T-helper 2 cell treated with Interferon-gamma antibody and Interleukin-4, amounts not matched to agents 5 μg/mL and 100 μg/mL, for 36 hours (primary cell): ENCODE data around the gene CCDC50.

ENCODE experiments used
- DNase-seq: peaks from one replicate; pipeline ENCODE4 v3.0.0; 2021; ENCODE audit warnings: low spot score
- H3K27ac Mint-ChIP-seq: one replicate; pipeline ENCODE4 v1.8.0; 2021; ENCODE audit warnings: mild to moderate bottlenecking, mixed read lengths
- H3K27me3 Mint-ChIP-seq: one replicate; pipeline ENCODE4 v1.8.0; 2021; ENCODE audit warnings: low read depth, mixed read lengths
- H3K36me3 Mint-ChIP-seq: one replicate; pipeline ENCODE4 v1.8.0; 2021; ENCODE audit warnings: low read depth, mixed read lengths
- H3K4me1 Mint-ChIP-seq: one replicate; pipeline ENCODE4 v1.8.0; 2021; ENCODE audit warnings: low read depth, mixed read lengths
- H3K4me3 Mint-ChIP-seq: one replicate; pipeline ENCODE4 v1.8.0; 2022; ENCODE audit warnings: mild to moderate bottlenecking, moderate library complexity, mixed read lengths
- H3K9me3 Mint-ChIP-seq: one replicate; pipeline ENCODE4 v1.8.0; 2021; ENCODE audit warnings: mixed read lengths

The CCDC50 gene

DNA sequence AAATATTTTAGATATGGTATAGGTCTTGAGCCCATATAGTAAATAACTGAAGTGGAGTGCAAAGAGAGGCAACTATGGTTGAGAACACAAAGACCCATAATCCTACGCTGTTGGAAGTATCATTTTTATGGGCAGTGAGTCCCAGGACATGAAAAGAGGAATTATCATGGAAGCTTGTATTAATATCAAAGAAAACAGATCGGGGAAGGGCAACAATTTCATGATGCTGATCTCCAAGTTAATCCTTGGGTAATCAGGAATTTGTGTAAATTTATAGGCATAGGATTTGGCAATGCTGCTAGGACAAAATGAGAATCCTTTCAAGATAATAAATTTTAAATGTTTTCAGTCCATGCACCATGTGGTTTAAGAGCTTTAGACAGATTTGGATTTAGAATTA is 91.6 kb downstream of the CCDC50 start:
- Mint-ChIP-seq H3K4me1 (no peaks in the 10 kb centered on the region), H3K9me3 (no peaks in the 10 kb centered on the region), H3K27me3 (no peaks in the 10 kb centered on the region), H3K4me3 (no peak overlapping the region), H3K36me3 (no peaks in the 10 kb centered on the region), H3K27ac (no peak overlapping the region)
- no peak for DNase-seq

DNA sequence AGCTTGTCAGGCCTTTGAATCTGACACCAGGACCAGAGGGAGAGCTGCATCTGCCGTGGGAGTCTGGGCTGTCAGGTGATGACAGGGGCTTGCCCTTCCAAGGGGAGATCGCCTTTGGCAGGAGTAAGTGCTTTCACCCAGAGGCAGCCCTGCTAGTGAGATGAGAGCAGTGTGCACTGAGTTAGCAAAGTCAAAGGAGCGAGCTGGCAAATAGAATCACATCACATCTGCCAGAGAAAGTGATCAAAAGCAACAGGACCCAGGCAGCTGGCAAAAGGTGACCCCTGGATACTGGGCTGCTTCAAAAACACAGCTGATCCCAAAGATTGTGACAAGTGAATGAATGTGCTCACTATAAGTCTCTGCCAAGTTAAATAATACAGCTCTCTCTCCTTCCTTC is 95.7 kb downstream of the CCDC50 start:
- H3K9me3 Mint-ChIP-seq, result no peaks in the 10 kb centered on the region
- no peaks in the 10 kb centered on the region for H3K27me3 Mint-ChIP-seq
- no peak overlapping the region for H3K4me3 Mint-ChIP-seq
- no peak for DNase-seq
- no peak overlapping the region for H3K27ac Mint-ChIP-seq
- H3K36me3 Mint-ChIP-seq, result no peaks in the 10 kb centered on the region
- H3K4me1 Mint-ChIP-seq, result no peaks in the 10 kb centered on the region

DNA sequence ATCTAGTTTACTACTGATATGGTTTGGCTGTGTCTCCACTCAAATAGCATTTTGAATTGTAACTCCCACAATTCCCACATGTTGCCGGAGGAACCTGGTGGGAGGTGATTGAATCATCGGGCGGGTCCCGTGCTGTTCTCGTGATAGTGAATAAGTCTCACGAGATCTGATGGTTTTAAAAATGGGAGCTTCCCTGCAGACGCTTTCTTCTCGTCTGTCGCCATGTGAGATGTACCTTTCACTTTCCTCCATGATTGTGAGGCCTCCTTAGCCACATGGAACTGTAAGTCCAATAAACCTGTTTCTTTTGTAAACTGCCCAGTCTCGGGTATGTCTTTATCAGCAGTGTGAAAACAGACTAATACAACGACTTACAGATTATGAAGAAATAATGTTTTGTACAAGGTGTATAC is 96.1 kb downstream of the CCDC50 start:
- no peak overlapping the region for H3K4me3 Mint-ChIP-seq
- H3K27ac Mint-ChIP-seq, result no peak overlapping the region
- no peaks in the 10 kb centered on the region for H3K27me3 Mint-ChIP-seq
- DNase-seq, result no peak
- no peaks in the 10 kb centered on the region for H3K4me1 Mint-ChIP-seq
- no peaks in the 10 kb centered on the region for H3K36me3 Mint-ChIP-seq
- no peaks in the 10 kb centered on the region for H3K9me3 Mint-ChIP-seq

- DNase-seq, result no peak
- H3K9me3 Mint-ChIP-seq, result no peaks in the 10 kb centered on the region
- H3K36me3 Mint-ChIP-seq, result no peaks in the 10 kb centered on the region
- H3K4me3 Mint-ChIP-seq, result no peak overlapping the region
- H3K27me3 Mint-ChIP-seq, result no peaks in the 10 kb centered on the region
- no peak overlapping the region for H3K27ac Mint-ChIP-seq
- H3K4me1 Mint-ChIP-seq, result no peaks in the 10 kb centered on the region
These were observed 97.1 kb downstream of the CCDC50 start for GRCh38 chr3:191426311-191426710.

DNA sequence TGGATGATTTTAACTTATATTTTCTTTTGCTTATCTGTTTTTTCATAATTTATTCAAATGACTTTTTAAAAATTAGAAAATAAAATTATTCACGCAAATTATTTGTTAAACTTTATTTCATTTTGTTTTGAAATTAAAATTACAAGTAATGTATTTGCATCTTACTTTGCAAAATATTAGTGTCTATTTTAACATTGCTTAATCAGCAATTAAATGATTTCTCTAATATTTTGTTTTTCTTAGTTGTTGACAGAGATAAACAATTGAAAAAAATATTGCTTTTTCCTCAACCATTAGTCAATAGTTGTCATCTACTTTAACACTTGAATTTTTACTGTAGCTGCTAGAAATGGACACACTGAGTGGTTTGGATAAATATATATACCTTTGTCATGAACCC is 99.0 kb downstream of the CCDC50 start:
- no peak for DNase-seq
- Mint-ChIP-seq H3K4me1 (no peaks in the 10 kb centered on the region), H3K36me3 (no peaks in the 10 kb centered on the region), H3K27me3 (no peaks in the 10 kb centered on the region), H3K27ac (no peak overlapping the region), H3K4me3 (no peak overlapping the region), H3K9me3 (no peaks in the 10 kb centered on the region)

DNA sequence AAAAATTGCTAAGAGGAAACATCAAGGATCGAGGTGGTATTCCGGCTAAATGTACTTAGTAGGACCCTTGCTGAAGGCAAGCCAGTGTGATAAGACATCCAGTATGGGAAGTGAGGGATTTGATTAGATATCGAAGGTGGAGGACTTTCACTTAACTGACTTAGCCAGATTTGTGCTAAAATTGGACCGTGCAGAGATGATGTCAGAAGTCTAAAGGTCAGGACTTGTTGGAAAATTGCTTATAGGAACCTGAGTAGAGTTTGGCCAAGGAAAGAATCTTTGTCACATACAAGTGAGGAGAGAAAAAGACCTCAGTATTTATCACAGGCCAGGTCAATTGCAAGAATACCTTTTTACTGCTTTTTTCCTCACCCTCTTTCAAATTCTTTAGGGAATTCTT is 100.9 kb downstream of the CCDC50 start:
- Mint-ChIP-seq H3K36me3 (no peaks in the 10 kb centered on the region), H3K9me3 (no peaks in the 10 kb centered on the region), H3K4me3 (no peak overlapping the region), H3K27ac (no peak overlapping the region), H3K27me3 (no peaks in the 10 kb centered on the region), H3K4me1 (no peaks in the 10 kb centered on the region)
- no peak for DNase-seq

DNA sequence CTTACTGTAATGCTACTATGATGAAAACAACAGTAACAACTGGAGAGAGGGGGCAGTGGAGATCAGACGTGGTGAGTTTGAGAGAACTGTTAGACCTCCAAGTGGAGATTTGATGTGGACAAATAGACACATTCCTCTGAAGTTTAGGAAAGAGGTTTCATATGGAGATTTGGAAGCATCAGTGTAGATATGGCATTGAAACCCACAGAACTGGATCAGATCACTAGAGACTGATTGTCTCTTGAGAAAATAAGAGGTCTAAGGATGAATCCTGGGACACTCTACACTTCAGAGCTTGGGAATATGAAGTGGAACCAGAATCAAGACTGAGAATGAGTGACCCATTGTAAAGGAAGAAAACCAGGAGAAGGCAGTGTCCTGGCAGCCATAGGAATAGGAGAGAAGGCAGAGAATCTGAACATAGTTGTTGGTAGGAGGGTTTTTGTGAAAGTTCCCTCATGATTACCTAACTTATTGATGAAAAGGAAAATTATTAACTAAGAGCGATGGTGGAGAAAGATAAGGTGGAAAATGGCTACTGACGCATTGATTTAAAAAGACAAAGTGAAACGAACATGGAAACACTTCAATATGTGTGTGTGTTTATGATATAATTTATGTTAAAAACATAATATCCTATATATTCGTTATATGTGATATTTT is 102.1 kb downstream of the CCDC50 start:
- Mint-ChIP-seq H3K27me3 (no peaks in the 10 kb centered on the region), H3K9me3 (no peaks in the 10 kb centered on the region), H3K4me3 (no peak overlapping the region), H3K36me3 (no peaks in the 10 kb centered on the region), H3K4me1 (no peaks in the 10 kb centered on the region), H3K27ac (no peak overlapping the region)
- DNase-seq, result no peak

DNA sequence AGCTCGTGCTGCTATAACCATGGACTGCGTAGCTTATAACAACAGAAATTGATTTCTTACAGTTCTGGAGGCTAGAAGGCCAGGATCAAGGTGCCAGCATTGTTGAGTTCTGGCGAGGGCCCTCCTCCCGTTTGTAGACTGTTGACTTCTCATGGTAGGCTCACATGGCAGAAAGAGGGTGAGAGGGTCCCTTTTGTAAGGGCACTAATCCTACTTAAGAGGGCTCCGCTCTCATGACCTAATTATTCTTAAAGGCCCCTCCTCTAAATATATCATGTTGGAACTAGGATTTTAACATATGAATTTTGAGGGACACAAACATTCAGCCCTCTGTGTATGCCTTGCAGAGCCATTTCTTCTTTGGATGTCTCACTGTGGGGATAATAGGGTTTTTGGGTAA is 103.0 kb downstream of the CCDC50 start:
- no peaks in the 10 kb centered on the region for H3K36me3 Mint-ChIP-seq
- H3K27ac Mint-ChIP-seq, result no peak overlapping the region
- no peak for DNase-seq
- H3K9me3 Mint-ChIP-seq, result no peaks in the 10 kb centered on the region
- no peak overlapping the region for H3K4me3 Mint-ChIP-seq
- H3K27me3 Mint-ChIP-seq, result no peaks in the 10 kb centered on the region
- H3K4me1 Mint-ChIP-seq, result no peaks in the 10 kb centered on the region

GRCh38 chr3:191434024-191434423 is 104.8 kb downstream of the CCDC50 start:
- Mint-ChIP-seq H3K4me1 (no peaks in the 10 kb centered on the region), H3K27me3 (no peaks in the 10 kb centered on the region), H3K36me3 (no peaks in the 10 kb centered on the region), H3K4me3 (no peak overlapping the region), H3K27ac (no peak overlapping the region), H3K9me3 (no peaks in the 10 kb centered on the region)
- no peak for DNase-seq

DNA sequence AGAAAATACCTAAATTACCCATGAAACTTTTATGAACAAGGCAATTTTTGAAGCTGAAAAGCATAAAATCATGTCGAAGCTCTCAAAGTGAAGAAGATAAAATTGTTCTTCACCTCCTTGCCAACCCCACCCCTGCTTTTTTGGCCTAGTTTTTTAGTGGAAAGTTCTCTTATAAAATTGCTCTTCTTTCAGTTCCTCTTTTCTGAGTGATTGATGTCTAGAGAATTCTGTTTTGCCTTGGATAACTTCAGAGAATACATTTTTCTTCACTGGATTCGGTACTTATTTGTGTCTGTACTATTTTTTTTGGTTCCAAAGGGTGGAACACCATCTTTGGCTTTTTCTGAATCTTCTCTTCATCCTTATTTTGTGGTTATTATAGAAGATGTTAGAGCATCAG is 106.8 kb downstream of the CCDC50 start:
- Mint-ChIP-seq H3K4me1 (no peaks in the 10 kb centered on the region), H3K36me3 (no peaks in the 10 kb centered on the region), H3K9me3 (no peaks in the 10 kb centered on the region), H3K27ac (no peak overlapping the region), H3K4me3 (no peak overlapping the region), H3K27me3 (no peaks in the 10 kb centered on the region)
- DNase-seq, result no peak

DNA sequence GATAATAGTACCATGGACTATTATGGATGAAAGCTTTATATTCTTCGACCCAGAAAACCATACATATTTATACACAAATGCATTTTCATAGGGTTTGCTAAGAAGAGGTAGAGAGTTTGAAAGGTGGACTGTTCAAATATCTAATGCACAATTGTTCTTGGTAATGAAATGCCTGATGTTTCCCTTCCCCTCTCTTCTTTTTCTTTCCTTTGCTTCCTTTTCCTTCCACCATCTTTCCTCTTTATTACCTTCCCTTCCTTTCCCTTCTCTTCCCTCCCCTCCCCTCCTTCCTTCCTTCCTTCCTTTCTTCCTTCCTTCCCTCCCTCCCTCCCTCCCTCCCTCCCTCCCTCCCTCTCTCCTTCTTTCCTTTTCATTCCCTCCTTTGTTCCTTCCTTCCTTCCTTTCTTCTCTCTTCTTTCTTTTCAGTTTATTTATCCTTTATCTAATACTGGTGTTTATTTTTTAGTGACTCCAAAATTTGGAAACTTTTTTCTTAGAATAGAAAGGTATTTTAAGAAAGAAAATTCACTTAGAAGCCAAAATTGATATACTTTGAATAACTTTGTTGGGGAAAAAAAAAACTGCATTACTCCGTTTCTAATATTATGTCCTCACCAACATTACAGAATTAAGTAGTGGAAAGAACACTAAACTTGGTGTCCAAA is 109.1 kb downstream of the CCDC50 start:
- no peaks in the 10 kb centered on the region for H3K4me1 Mint-ChIP-seq
- no peaks in the 10 kb centered on the region for H3K36me3 Mint-ChIP-seq
- no peaks in the 10 kb centered on the region for H3K27me3 Mint-ChIP-seq
- H3K9me3 Mint-ChIP-seq, result no peaks in the 10 kb centered on the region
- no peak overlapping the region for H3K27ac Mint-ChIP-seq
- H3K4me3 Mint-ChIP-seq, result no peak overlapping the region
- DNase-seq, result no peak

DNA sequence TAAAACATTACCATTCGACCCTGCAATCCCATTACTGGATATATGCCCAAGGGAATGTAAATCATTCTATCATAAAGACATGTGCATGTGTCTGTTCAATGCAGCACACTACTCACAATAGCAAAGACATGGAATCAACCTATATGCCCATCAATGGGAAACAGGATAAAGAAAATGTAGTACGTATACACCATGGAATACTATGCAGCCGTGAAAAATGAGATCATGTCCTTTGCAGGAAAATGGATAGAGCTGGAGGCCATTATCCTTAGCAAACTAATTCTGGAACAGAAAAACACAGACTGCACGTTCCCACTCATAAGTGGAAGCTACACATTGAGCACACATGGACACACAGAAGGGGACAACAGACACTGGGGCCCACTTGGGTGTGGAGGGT is 111.3 kb downstream of the CCDC50 start:
- Mint-ChIP-seq H3K9me3 (no peaks in the 10 kb centered on the region), H3K4me3 (no peak overlapping the region), H3K4me1 (no peaks in the 10 kb centered on the region), H3K36me3 (no peaks in the 10 kb centered on the region), H3K27ac (no peak overlapping the region), H3K27me3 (no peaks in the 10 kb centered on the region)
- no peak for DNase-seq

DNA sequence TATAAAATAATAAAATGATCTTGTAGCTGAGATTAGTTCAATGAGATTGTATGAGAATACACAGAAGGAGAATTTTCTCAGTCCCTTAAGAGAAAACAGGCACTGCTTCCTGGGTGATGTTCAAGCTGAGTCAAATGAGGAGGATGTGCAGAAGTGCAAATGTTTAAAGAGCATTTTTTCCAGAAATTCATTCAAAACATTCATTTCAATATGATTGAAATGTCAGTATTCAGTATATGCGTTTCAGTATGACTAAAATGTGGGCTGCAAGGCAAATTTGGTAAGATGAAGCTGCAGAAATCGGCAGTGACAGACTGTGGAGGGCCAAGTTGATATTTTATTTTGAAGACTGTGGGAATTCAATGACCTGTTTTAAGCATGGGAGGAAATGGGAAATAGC is 112.5 kb downstream of the CCDC50 start:
- no peaks in the 10 kb centered on the region for H3K9me3 Mint-ChIP-seq
- no peaks in the 10 kb centered on the region for H3K4me1 Mint-ChIP-seq
- H3K36me3 Mint-ChIP-seq, result no peaks in the 10 kb centered on the region
- DNase-seq, result no peak
- H3K27me3 Mint-ChIP-seq, result no peaks in the 10 kb centered on the region
- H3K4me3 Mint-ChIP-seq, result no peak overlapping the region
- H3K27ac Mint-ChIP-seq, result no peak overlapping the region

DNA sequence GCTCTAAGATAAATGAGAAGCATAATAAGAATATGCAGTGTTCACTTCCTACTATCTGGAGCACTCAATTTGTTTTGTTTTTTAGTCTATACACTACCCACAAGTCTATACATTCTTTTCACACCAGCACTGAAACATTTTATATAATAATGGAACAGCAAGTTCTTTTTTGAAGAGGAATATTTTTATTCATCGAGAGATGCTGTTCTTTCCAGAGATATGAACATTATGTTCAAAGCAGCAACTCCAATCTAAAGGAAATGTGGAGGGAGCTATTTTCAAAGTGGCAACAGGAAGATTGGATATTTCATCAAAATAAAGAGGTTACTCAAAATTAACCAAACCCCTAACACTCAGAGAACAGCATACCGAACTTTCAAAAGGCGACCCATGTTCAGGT is 115.4 kb downstream of the CCDC50 start:
- Mint-ChIP-seq H3K27me3 (no peaks in the 10 kb centered on the region), H3K27ac (no peak overlapping the region), H3K9me3 (no peaks in the 10 kb centered on the region), H3K4me3 (no peak overlapping the region), H3K4me1 (no peaks in the 10 kb centered on the region), H3K36me3 (no peaks in the 10 kb centered on the region)
- DNase-seq, result no peak
